ENCODE data around the gene SYT6.

SYT6 gene

DNA sequence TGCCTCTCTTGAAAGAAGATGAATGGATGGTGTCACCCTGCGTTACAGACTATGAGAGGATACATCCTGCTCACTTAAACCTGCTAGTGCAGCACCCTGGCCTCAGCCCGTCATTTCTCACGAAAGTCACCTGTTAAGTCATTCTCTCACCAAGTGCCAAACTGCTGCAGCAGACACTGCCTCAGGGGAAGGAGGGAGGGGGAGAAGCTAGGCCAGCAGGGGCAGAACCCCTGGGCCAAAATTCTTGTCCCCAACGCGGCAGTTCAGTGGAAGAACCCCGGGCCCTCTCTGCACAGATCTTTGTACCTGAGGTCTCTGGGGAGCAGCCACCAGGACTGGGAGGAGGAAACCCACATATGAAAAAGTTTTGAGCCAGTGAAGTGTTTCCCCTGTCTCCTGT, 37.6 kb downstream of the SYT6 start:
- DNase-seq: no peak

DNA sequence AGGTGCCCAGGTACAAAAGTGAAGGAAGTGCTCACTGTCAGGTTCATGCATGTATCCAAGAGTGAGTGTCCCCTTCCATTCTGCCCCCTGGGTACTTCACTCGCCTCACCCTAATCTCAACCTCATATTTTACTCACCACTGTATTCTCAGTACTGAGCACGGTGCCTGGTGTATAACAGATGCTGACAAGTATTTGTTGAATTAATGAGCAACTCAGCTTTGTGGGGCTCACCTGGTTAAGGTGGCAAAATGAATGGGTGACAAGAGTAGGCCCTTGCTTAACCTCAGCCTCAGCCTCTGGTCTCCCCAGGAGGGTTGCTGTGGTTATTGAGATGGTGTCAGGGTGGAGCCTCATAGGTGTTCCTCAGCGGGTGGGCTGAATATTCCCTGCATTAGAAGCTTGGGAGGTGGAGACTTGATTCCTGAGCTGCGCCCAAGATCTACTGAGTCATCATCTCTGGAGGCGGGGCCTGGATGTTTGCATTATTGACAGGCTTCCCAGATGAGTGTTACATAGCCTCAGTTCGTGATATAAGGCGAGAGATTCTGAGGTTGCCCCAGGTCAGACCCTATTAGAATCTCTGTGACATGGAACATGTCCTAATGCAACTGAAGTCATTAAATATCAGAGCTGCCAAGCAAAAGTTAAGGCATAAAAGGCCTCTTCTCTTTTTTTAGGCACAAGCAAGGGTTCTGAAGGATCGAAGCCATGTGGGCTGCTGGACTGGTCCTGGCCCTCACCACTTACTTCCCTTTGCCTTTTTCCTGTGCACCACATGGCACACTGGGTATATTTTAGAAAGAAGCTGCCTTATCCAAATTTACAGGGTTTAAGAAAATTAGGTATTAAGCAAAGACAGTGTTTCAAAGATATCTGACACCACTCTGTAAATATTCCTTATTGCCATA, 39.2 kb downstream of the SYT6 start:
- DNase-seq: no peak

DNA sequence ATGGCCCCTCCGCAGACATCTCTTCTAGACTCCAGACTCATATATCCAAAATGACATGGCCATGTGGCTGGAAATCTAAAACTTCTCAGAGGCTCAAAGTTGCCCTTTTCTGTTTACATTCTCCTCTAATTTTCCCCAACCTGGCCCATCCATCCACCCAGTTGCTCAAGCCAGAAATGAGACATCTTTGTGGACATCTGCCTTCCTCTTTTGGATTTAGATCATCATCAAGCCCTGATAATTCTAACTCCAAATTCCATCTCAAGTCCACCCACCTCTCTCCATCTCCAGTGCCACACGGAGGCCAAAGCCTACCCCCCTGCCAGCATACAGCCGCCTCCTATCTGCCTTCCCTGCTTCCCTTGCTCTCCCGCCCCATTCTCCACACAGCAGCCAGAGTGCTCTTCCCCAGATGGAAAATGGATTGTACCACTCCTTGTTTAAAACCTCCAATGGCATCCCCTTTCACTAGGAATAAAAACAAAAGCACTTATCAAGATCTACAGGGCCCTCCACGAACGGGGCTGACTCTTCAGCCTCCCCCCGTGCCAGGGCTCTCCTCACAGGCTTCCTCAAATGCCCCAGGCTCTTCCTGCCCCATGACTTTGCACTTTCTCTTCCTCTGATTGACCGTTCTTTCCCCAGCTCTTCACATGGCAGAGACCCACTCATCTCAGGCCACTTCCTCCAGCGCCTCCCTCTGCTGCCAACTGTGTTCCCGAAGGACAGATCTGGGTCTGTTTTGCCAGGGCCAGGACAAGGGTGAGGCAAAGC, 40.1 kb downstream of the SYT6 start:
- no peak for DNase-seq

DNA sequence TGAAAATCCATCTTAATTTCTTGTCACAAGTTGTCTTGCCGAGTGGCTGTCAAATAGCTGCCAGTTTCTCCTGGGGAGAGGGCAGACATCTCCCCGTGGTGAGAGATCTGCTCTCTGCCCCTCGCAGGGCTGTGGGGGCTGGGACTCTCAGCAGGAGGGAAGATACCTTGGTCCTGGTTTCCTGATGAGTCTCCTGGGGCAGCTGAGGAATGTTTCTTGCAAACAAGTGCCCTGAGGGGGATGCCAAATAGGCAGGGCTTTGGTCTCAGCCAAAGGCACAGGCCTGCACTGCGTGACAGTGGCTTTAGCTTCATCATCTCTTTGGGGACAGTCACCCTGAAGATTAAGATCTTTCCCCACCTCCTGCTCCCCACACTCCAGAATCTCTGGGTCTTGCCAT, 40.9 kb downstream of the SYT6 start:
- no peak for DNase-seq

DNA sequence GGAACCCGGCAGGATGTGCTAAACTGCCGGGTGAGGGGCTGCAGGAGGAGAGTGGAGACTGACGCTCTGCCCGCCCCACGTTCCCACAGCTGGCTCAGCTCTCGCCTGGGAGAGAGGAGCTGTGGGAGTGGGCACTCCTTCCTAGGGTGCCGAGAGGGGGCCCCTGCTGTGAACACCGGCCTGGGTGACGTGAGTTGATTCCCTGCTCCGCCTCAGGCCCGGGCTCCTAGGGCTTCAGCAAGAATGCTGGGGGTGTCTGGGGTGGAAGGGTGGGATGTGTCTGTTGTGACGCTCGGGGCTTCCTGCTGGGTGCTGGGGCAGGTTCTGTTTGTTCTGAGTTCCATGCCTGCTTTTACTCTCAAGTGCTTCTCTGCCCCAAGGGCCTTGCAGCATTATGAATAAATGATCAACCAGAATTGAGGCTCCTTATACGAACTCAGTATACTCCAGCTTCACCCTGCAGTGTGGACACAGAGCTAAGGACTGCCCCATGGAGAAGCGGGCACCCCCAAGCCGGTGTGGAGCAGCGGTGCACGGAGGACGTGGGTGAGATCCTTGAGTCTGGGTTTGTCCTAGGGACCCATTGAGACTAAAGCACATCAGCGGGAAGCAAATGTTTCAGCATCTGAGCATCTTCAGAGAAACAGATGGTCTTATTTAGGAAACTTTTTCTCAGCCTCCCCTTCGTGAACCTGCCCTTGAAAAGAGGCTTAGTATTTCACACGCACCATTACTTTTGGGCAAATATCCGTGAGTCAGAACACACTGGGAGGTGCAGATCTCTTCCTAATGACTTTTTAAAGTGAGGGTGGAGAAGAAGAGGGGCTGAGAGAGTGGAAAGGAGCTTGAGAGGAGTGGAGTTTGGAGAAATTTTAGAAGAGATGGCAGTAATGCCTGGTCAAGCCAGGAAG, 41.7 kb downstream of the SYT6 start:
- DNase-seq: no peak

DNA sequence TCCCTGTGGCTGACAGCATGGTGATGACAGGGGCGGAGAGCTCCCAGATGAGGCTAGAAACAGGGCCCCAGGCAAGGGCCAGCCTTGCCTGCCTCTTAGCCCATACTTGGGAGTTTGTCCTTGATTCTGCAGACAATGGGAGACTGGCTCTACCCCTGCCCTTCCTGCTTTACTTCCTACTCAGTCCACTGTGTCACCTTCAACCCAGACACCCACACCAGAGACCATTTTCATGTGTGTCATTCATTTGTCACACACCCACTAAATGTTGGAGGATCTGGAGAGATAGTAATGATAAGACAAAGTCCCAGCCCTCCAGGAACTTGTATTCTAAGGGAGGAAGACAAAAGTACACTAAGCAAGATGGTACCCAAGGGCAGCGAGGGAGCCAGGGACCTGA, 43.7 kb downstream of the SYT6 start:
- DNase-seq: no peak

DNA sequence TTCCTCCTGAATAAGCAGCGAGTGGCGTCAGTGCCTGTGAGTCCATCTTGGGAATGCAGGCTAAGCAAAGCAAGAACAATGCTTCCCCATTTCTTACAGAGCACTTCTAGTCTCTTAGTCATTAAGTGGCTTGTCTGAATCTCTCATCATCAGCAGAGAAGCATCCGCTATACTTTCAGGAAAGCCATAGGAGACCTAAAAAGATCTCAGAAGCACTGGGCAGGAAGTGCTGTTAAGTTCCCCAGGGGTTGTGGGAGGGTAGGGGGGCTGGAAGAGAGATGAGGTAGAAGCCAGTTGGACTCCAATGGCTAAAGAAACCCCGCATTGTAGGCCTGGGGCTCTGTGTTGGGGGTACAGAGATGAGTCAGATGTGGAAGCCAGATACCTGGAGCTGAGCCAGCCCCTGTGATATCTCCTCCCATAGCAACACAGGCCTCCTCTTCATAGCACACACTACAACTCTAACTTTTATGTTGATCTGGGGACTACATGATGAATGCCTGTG, 44.9 kb downstream of the SYT6 start:
- no peak for DNase-seq

DNA sequence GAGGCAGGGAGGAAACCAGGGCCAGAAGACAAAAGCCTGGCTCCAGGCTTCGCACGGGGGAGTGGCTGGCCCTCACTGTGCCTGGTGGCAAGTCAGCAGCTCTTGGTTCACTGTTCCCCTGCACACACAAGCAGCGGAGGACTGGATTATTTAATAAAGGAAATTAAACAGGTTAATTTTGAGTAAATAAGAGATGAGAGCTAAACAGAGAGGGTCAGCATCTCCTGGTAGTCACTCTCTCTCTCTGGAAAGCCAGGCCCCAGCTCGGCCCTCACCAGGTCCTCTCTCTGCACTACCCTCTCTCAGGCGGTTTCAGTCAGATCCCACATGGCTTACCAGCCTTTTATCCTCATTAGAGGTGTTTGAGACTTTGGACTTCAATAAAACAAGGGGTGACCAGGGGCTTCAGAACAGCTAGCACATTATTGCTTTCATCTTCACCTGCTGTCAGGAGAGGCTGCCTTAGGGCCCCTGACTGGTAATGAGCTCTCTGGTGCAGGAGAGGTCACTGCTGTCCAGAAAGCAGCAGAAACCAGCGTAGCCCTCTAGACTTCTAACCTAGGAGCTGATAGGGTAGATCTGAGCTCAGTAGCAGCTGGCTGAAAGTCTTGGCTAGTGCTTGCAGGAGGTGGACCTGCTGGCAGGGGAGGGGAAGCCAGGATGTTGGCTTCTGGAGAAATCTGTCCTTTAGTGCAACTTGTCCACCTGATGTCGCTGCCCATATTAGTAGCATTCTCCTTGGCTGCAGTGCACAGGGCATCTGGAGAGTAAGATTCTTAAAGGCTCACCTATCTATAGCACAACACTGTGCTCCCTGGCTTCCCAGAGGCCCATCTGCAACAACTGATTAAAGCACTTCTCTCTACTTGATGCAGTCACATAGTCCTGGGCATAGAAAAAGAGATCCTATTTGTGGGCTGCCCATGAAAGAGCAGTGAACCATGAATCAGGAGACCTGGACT, 45.9 kb downstream of the SYT6 start:
- no peak for DNase-seq

GRCh38 chr1:114105421-114105979, 48.2 kb downstream of the SYT6 start:
- no peak for DNase-seq

- DNase-seq: no peak
These were observed 48.7 kb downstream of the SYT6 start for GRCh38 chr1:114104949-114105348.

DNA sequence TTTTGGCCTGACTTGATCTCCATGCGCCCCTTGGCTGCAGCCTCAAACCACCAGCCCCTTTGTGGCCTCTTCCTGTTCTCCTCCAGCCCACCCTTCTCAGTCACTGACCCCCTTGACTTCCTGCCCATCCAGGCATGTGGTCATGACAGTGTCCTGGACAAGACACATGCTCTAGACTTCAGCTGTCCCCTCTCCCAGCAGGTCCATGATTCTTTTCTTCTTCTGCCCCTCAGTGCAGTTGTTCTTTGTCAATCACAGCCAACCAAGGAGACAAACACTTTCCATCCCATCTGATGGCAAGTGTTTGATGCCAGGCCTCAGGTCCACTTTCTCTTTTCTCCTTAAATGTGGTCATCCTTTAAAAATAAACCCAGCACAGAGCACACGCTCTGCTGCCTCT, 49.7 kb downstream of the SYT6 start:
- no peak for DNase-seq

DNA sequence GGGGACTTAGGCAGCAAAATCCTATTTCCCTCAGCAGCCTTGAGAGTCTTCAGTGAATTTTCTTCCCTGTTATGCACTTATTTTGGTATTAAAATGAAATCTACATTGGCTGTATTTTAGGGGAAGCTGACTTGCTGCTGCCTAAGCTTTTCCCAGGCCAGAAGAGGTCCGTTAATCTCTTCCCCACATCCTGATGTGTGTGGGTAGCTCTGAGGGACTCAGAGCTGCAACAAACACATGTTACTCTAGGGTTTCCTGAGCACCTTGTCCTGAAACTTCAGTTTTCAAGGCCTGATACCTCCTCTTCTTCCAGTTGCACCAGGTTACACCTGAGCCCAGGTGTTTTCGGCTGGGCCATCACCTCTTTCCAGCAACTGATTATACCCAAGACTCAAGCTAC, 51.5 kb downstream of the SYT6 start:
- DNase-seq: no peak

DNA sequence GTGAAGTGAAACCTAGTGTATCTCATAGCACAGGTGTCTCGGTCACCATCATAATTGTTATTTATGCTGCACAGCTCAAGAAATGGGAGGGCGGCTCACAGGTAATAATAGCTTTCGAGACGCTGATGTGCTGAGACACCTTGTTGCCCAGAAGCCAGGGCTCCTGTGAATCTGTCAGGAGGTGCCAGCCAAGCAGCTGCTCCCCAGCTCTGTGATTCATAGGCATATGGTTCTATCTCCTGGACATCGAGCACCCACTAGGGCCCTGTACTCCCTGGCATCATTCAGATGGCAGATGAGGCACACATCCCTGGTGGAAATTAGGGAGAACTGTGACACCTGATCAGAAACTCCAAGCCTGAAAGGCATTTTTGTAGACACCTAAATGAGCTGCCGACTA, 53.5 kb downstream of the SYT6 start:
- DNase-seq: no peak

- no peak for DNase-seq
These were observed 54.4 kb downstream of the SYT6 start for GRCh38 chr1:114099268-114099667.

GRCh38 chr1:114097109-114097508, 56.6 kb downstream of the SYT6 start:
- no peak for DNase-seq

DNA sequence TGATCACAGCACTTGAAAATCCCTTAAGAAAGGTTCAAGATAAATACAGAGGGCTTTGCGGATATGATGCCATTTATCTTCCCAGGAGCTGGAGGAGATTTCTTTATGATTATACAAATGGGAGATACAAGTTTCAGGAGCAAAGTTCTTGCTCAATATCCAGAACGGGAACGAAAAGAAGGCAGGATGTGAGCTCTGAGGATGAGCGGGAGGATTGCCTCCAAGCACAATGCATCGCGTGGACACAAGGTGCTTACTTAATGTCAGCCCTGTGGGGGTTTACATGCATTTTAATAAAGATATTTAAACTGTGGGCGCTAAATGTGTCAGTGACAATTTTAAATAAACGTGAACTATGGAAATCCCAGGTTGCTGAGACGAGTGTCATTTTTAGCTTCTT, 59.0 kb downstream of the SYT6 start:
- DNase-seq: no peak

GRCh38 chr1:114094363-114094634, 59.4 kb downstream of the SYT6 start:
- no peak for DNase-seq

GRCh38 chr1:114093624-114094362, 59.9 kb downstream of the SYT6 start:
- no peak for DNase-seq

- no peak for DNase-seq
These were observed 61.2 kb downstream of the SYT6 start for GRCh38 chr1:114092186-114093062.

GRCh38 chr1:114091711-114092110, 62.0 kb downstream of the SYT6 start:
- DNase-seq: no peak
